Right lobe of liver (tissue), 4 donors: ENCODE results near the gene TMEM131L.

ENCODE experiments used
- CTCF ChIP-seq, 4 donors: fragments of 200-600 bp in 3 of 4; fragments of 450-650 bp in 1 of 4; IDR thresholded peaks; one replicate each; pipeline versions ENCODE4 v1.5.1 to v1.8.0; 2016 to 2022; ENCODE audit warnings: antibody characterized with exemption in 4 of 4, mild to moderate bottlenecking in 2 of 4
- POLR2A ChIP-seq: fragments of 450-650 bp; IDR thresholded peaks from one replicate; pipeline ENCODE4 v1.6.1; 2017; ENCODE audit warnings: antibody characterized with exemption, mild to moderate bottlenecking
- donor health status: DM: no; HTN: no; CAD: no.
- donor health status: DM: no; HTN: no; CAD: no.
- donor health status: DM: no; HTN: yes; CAD: no.

- no peak for TF ChIP-seq CTCF (IDR thresholded peaks at IDR 0.05)
- TF ChIP-seq POLR2A: no peak
Measured at GRCh38 chr4:153573221-153573620, 107.1 kb downstream of the TMEM131L start.
